NCI-H748 (cell line): Measurements from ENCODE around the gene ST3GAL3.
"Not testable (repeated sequence)": the region's sequence is repeated elsewhere in the genome, so short reads cannot be mapped to it uniquely, and the experiment has no call there.

Experiments used
- DNase-seq: peaks from one replicate; lab custom pipeline; 2025; ENCODE audit not compliant: unreplicated experiment; lab: John Stamatoyannopoulos, UW

ST3GAL3 gene

GRCh38 chr1:43699281-43699680 lies 8.1 kb upstream of the ST3GAL3 start:
- no peak for DNase-seq

GRCh38 chr1:43703836-43704235 lies 3.5 kb upstream of the ST3GAL3 start:
- no peak for DNase-seq

GRCh38 chr1:43704838-43705237 lies 2.5 kb upstream of the ST3GAL3 start:
- no peak for DNase-seq

GRCh38 chr1:43705334-43705733 lies 2.0 kb upstream of the ST3GAL3 start:
- no peak for DNase-seq

- no peak for DNase-seq
These were observed 1.2 kb upstream of the ST3GAL3 start for GRCh38 chr1:43705982-43706597.

GRCh38 chr1:43706598-43707189 lies 642 bp upstream of the ST3GAL3 start:
- peak; percentile 82 for DNase-seq

- DNase-seq, result peak; percentile 96
These were observed 670 bp downstream of the ST3GAL3 start for GRCh38 chr1:43708002-43708410.

- no peak for DNase-seq
These were observed 3.7 kb downstream of the ST3GAL3 start for GRCh38 chr1:43711049-43711448.

GRCh38 chr1:43711524-43712386 lies 4.4 kb downstream of the ST3GAL3 start:
- no peak for DNase-seq

- no peak for DNase-seq
These were observed 9.4 kb downstream of the ST3GAL3 start for GRCh38 chr1:43716559-43717281.

- DNase-seq, result no peak
These were observed 11.7 kb downstream of the ST3GAL3 start for GRCh38 chr1:43719063-43719462.

GRCh38 chr1:43719670-43720419 lies 12.5 kb downstream of the ST3GAL3 start:
- not testable (repeated sequence) for DNase-seq

- no peak for DNase-seq
These were observed 15.5 kb downstream of the ST3GAL3 start for GRCh38 chr1:43722810-43723209.

GRCh38 chr1:43729816-43730463 lies 22.6 kb downstream of the ST3GAL3 start:
- no peak for DNase-seq

GRCh38 chr1:43731867-43732531 lies 24.7 kb downstream of the ST3GAL3 start:
- peak; percentile 30 for DNase-seq

- no peak for DNase-seq
These were observed 29.5 kb downstream of the ST3GAL3 start for GRCh38 chr1:43736819-43737218.

- DNase-seq, result no peak
These were observed 34.7 kb downstream of the ST3GAL3 start for GRCh38 chr1:43742026-43742425.

- DNase-seq, result peak; percentile 52
These were observed 35.9 kb downstream of the ST3GAL3 start for GRCh38 chr1:43743206-43743605.

GRCh38 chr1:43747736-43748135 lies 40.4 kb downstream of the ST3GAL3 start:
- DNase-seq, result no peak

- no peak for DNase-seq
These were observed 42.7 kb downstream of the ST3GAL3 start for GRCh38 chr1:43750083-43750482.
